HepG2 (cell line): Measurements from ENCODE around the gene TIFAB. TPM values are rescaled to one million over a fixed set of nuclear protein-coding genes. Genes with fewer than 3 reads are reported as not detected.

Experiments used
- FOXP4 ChIP-seq: sonication (generic); formaldehyde crosslinking; IDR thresholded peaks from 2 replicates; pipeline ENCODE4 v1.4.0; 2020; ENCODE audit warnings: missing genetic modification reagents
- SMAD1 ChIP-seq: sonication (generic); formaldehyde crosslinking; IDR thresholded peaks from 2 replicates; pipeline ENCODE4 v1.4.0; 2020; ENCODE audit warnings: missing genetic modification reagents, low read depth, mild to moderate bottlenecking, borderline replicate concordance
- SRF ChIP-seq: IDR thresholded peaks from 2 replicates; pipeline ENCODE4 v1.6.1; 2011; ENCODE audit warnings: mild to moderate bottlenecking, low read depth, low read length, moderate library complexity
- TRAFD1 ChIP-seq: sonication (generic); formaldehyde crosslinking; IDR thresholded peaks from 2 replicates; pipeline ENCODE4 v1.5.1; 2020; ENCODE audit warnings: missing genetic modification reagents, mild to moderate bottlenecking, borderline replicate concordance
- ZNF407 ChIP-seq: sonication (generic); formaldehyde crosslinking; IDR thresholded peaks from one replicate; pipeline ENCODE4 v1.5.1; 2020; ENCODE audit warnings: mild to moderate bottlenecking, missing genetic modification reagents; ENCODE audit errors: not compliant biosample characterization
- polyA plus RNA-seq, 8 experiments: library from polyadenylated mRNA; depleted of rRNA in 3 of 8; stranded (reverse) in 7 of 8; unstranded in 1 of 8; fragments of >200 nt; fragmentation: Illumina TruSeq in 4 of 8; extraction: Trizol in 4 of 8; gene quantifications; 2 replicates each; pipeline versions ENCODE4 v1.2.1 to v1.2.3, GENCODE V29; 2011 to 2016; ENCODE audit warnings: low read depth in 4 of 8, missing spikeins in 1 of 8, mixed read lengths in 1 of 8; ENCODE audit not compliant: insufficient read depth in 1 of 8
- total RNA-seq, 5 experiments: library from RNA; depleted of rRNA; stranded (reverse); fragments of >200 nt; fragmentation: Illumina TruSeq; extraction: Trizol; gene quantifications; 2 replicates each; pipeline ENCODE4 v1.2.3, GENCODE V29; 2016; ENCODE audit warnings: low read depth in 1 of 5

The TIFAB gene
- total and polyA plus RNA-seq, 2 of the 13 experiments (the other 11 are each of a cell fraction or from before 2014, with no cell fraction given): not detected

GRCh38 chr5:135488727-135489465 lies 36.7 kb upstream of the TIFAB start (continued):
- TF ChIP-seq ZNF407 (CRISPR knock-in tag) (no peak), FOXP4 (peak; percentile 63), SMAD1 (no peak), SRF (no peak), TRAFD1 (no peak)
